ENCODE results near the gene STARD4. TPM values are rescaled to one million over a fixed set of nuclear protein-coding genes. Genes with fewer than 3 reads are reported as not detected.

The STARD4 gene
- total and polyA plus RNA-seq, 4 donors, result 10.1 to 61.2 (median 34.1) TPM

DNA sequence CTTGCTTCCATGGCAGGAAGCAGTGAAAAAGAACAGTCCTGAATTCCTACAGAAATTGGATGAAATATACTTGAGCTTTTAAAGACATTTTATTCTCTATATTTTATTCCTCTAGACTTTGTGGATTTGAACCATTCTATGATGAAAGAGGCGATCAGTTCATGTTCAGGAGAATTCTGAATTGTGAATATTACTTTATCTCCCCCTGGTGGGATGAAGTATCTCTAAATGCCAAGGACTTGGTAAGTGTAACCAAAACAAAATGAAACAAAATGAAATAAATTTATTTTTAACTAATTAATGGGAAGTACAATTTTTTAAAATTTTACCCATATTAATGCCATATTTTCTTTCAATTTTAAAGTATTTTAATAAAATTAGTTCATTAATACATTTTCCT, 34.1 kb downstream of the STARD4 start:
- Histone ChIP-seq H3K9me3 (ENCODE audit: control insufficient read depth in 4 of 4, low read length in 3 of 4) (no peaks in the 10 kb centered on the region), H3K4me3 (ENCODE audit: low read depth in 1 of 3, low read length in 3 of 3) (no peak overlapping the region), H3K27ac (ENCODE audit: low read depth in 1 of 2, low read length in 2 of 2) (no peak overlapping the region), H3K9ac (ENCODE audit: low read depth in 1 of 2, low read length in 2 of 2) (no peak overlapping the region), H3K36me3 (ENCODE audit: control insufficient read depth in 4 of 4, insufficient read depth in 3 of 4, low read depth in 1 of 4, low read length in 3 of 4) (no peaks in the 10 kb centered on the region), H3K27me3 (ENCODE audit: control insufficient read depth in 4 of 4, insufficient read depth in 4 of 4, low read length in 3 of 4) (no peaks in the 10 kb centered on the region), H3K4me1 (ENCODE audit: control insufficient read depth in 4 of 4, insufficient read depth in 4 of 4, low read length in 3 of 4) (no peaks in the 10 kb centered on the region)
- TF ChIP-seq FOXA2 (IDR thresholded peaks at IDR 0.05) (no peak), HNF4G (IDR thresholded peaks at IDR 0.05) (no peak), YY1 (IDR thresholded peaks at IDR 0.05) (no peak), SP1 (IDR thresholded peaks at IDR 0.05) (no peak), ATF3 (IDR thresholded peaks at IDR 0.05) (no peak), TAF1 (conservative IDR thresholded peaks at IDR 0.05) (no peak), RAD21 (IDR thresholded peaks at IDR 0.05) (peak; percentile 33 to 40)
- 91% methylated on average over 1 of the region's 1 CpG for WGBS
- no peak for DNase-seq (ENCODE audit: low spot score)

DNA sequence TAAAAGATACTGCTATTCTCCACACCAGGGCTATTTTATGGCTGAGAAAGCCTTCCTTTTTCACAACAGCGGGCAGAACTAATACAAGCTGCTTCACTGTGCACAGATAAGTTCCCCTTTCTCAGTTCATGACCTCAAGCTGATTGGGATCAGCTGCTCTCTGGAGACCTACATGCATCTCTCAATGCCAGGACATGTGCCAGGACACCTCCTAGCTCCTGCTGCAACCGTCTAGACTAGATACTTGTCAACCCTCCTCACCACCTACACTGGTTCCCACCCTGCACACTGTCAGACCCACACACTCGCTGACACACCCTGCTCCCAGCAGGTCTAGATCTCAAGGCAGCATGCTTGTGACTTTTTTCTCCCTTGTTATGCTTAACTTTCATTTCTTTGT, 39.8 kb downstream of the STARD4 start:
- WGBS, result 74% methylated on average over 3 of the region's 3 CpGs
- no peaks in the 10 kb centered on the region for H3K36me3 ChIP-seq (ENCODE audit: control insufficient read depth in 4 of 4, insufficient read depth in 3 of 4, low read depth in 1 of 4, low read length in 3 of 4)
- no peak for DNase-seq (ENCODE audit: low spot score)

More for the DNA sequence above, 39.8 kb downstream of the STARD4 start:
- Histone ChIP-seq H3K27me3 (ENCODE audit: control insufficient read depth in 4 of 4, insufficient read depth in 4 of 4, low read length in 3 of 4) (no peaks in the 10 kb centered on the region), H3K9me3 (ENCODE audit: control insufficient read depth in 4 of 4, low read length in 3 of 4) (no peaks in the 10 kb centered on the region), H3K4me1 (ENCODE audit: control insufficient read depth in 4 of 4, insufficient read depth in 4 of 4, low read length in 3 of 4) (no peaks in the 10 kb centered on the region), H3K4me3 (ENCODE audit: low read depth in 1 of 3, low read length in 3 of 3) (no peak overlapping the region), H3K27ac (ENCODE audit: low read depth in 1 of 2, low read length in 2 of 2) (no peak overlapping the region), H3K9ac (ENCODE audit: low read depth in 1 of 2, low read length in 2 of 2) (no peak overlapping the region)
- TF ChIP-seq EGR1 (IDR thresholded peaks at IDR 0.05; ENCODE audit: low read depth in 2 of 2) (no peak), GABPA (IDR thresholded peaks at IDR 0.05 in 1 of 2, conservative IDR thresholded peaks at IDR 0.05 in 1 of 2) (no peak), FOXA1 (IDR thresholded peaks at IDR 0.05) (no peak), NR2F2 (IDR thresholded peaks at IDR 0.05) (no peak), SP1 (IDR thresholded peaks at IDR 0.05) (no peak), RAD21 (IDR thresholded peaks at IDR 0.05) (no peak), MAX (IDR thresholded peaks at IDR 0.05) (no peak), JUND (IDR thresholded peaks at IDR 0.05) (no peak), CTCF (IDR thresholded peaks at IDR 0.05; ENCODE audit: low read depth, low read length, missing input control) (no peak), TAF1 (conservative IDR thresholded peaks at IDR 0.05) (no peak), YY1 (IDR thresholded peaks at IDR 0.05) (no peak), ATF3 (IDR thresholded peaks at IDR 0.05) (no peak), HNF4A (conservative IDR thresholded peaks at IDR 0.05) (no peak), RXRA (IDR thresholded peaks at IDR 0.05) (no peak), HNF4G (IDR thresholded peaks at IDR 0.05) (no peak)
- TF ChIP-seq, protein P1, sequence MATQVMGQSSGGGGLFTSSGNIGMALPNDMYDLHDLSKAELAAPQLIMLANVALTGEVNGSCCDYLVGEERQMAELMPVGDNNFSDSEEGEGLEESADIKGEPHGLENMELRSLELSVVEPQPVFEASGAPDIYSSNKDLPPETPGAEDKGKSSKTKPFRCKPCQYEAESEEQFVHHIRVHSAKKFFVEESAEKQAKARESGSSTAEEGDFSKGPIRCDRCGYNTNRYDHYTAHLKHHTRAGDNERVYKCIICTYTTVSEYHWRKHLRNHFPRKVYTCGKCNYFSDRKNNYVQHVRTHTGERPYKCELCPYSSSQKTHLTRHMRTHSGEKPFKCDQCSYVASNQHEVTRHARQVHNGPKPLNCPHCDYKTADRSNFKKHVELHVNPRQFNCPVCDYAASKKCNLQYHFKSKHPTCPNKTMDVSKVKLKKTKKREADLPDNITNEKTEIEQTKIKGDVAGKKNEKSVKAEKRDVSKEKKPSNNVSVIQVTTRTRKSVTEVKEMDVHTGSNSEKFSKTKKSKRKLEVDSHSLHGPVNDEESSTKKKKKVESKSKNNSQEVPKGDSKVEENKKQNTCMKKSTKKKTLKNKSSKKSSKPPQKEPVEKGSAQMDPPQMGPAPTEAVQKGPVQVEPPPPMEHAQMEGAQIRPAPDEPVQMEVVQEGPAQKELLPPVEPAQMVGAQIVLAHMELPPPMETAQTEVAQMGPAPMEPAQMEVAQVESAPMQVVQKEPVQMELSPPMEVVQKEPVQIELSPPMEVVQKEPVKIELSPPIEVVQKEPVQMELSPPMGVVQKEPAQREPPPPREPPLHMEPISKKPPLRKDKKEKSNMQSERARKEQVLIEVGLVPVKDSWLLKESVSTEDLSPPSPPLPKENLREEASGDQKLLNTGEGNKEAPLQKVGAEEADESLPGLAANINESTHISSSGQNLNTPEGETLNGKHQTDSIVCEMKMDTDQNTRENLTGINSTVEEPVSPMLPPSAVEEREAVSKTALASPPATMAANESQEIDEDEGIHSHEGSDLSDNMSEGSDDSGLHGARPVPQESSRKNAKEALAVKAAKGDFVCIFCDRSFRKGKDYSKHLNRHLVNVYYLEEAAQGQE (IDR thresholded peaks at IDR 0.05), result no peak
- TF ChIP-seq, protein P2, sequence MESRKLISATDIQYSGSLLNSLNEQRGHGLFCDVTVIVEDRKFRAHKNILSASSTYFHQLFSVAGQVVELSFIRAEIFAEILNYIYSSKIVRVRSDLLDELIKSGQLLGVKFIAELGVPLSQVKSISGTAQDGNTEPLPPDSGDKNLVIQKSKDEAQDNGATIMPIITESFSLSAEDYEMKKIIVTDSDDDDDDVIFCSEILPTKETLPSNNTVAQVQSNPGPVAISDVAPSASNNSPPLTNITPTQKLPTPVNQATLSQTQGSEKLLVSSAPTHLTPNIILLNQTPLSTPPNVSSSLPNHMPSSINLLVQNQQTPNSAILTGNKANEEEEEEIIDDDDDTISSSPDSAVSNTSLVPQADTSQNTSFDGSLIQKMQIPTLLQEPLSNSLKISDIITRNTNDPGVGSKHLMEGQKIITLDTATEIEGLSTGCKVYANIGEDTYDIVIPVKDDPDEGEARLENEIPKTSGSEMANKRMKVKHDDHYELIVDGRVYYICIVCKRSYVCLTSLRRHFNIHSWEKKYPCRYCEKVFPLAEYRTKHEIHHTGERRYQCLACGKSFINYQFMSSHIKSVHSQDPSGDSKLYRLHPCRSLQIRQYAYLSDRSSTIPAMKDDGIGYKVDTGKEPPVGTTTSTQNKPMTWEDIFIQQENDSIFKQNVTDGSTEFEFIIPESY (IDR thresholded peaks at IDR 0.05), result no peak

Data from liver (tissue), 9 donors.